Mesenchymal stem cell (in vitro differentiated cells and primary cell): ENCODE measurements around the gene TRIM44.

ENCODE experiments used
- DNase-seq: peaks from one replicate; pipeline ENCODE4 v3.0.0-alpha.2; 2013
- H2AFZ ChIP-seq: one replicate; pipeline ENCODE4 v1.6.1; 2013; ENCODE audit warnings: low read depth, mild to moderate bottlenecking, control low read depth, inconsistent platforms, low read length, moderate library complexity
- H2AK5ac ChIP-seq: 2 replicates; pipeline ENCODE4 v1.6.1; 2013; ENCODE audit warnings: low read length, moderate library complexity, mild to moderate bottlenecking, inconsistent platforms; ENCODE audit not compliant: severe bottlenecking
- H2BK120ac ChIP-seq: one replicate; pipeline ENCODE4 v1.6.1; 2013; ENCODE audit warnings: low read depth, mild to moderate bottlenecking, inconsistent platforms, low read length, moderate library complexity
- H2BK12ac ChIP-seq, 2 experiments: one replicate each; pipeline ENCODE4 v1.6.1; 2013; ENCODE audit warnings: inconsistent platforms in 2 of 2, low read length in 2 of 2, mild to moderate bottlenecking in 2 of 2, moderate library complexity in 2 of 2, control low read depth in 1 of 2
- H2BK15ac ChIP-seq: one replicate; pipeline ENCODE4 v1.6.1; 2013; ENCODE audit warnings: mild to moderate bottlenecking, low read depth, inconsistent platforms; ENCODE audit not compliant: poor library complexity, severe bottlenecking
- H2BK5ac ChIP-seq: 2 replicates; pipeline ENCODE4 v1.6.1; 2013; ENCODE audit warnings: low read depth, mild to moderate bottlenecking, low read length, control low read depth, inconsistent platforms; ENCODE audit not compliant: poor library complexity, severe bottlenecking
- H3K14ac ChIP-seq, 2 experiments: one replicate each; pipeline ENCODE4 v1.6.1; 2013; ENCODE audit warnings: inconsistent platforms in 2 of 2, low read length in 2 of 2, control low read depth in 1 of 2, mild to moderate bottlenecking in 1 of 2, moderate library complexity in 1 of 2
- H3K18ac ChIP-seq, 2 experiments: one replicate each; pipeline ENCODE4 v1.6.1; 2013; ENCODE audit warnings: inconsistent platforms in 2 of 2, low read length in 2 of 2, control low read depth in 1 of 2, low read depth in 1 of 2, mild to moderate bottlenecking in 1 of 2
- H3K23ac ChIP-seq, 2 experiments: one replicate each; pipeline ENCODE4 v1.6.1; 2013; ENCODE audit warnings: inconsistent platforms in 2 of 2, low read length in 2 of 2, mild to moderate bottlenecking in 2 of 2, moderate library complexity in 2 of 2, control low read depth in 1 of 2
- H3K27ac ChIP-seq: 2 replicates; pipeline ENCODE4 v1.5.1; 2013; ENCODE audit warnings: mild to moderate bottlenecking, moderate library complexity, low read length, control low read depth, inconsistent platforms; ENCODE audit not compliant: poor library complexity, severe bottlenecking
- H3K27me3 ChIP-seq, 2 experiments: 2 replicates each; pipeline versions ENCODE4 v1.6.1 to v1.7.0; 2013; ENCODE audit warnings: low read length in 2 of 2, mild to moderate bottlenecking in 2 of 2, moderate library complexity in 2 of 2, control low read depth in 1 of 2, inconsistent platforms in 1 of 2; ENCODE audit not compliant: control insufficient read depth in 1 of 2, insufficient read depth in 1 of 2
- H3K36me3 ChIP-seq, 2 experiments: 2 replicates each; pipeline versions ENCODE4 v1.6.1 to v1.7.0; 2013; ENCODE audit warnings: low read length in 2 of 2, control low read depth in 1 of 2, inconsistent platforms in 1 of 2, low read depth in 1 of 2, mild to moderate bottlenecking in 1 of 2; ENCODE audit not compliant: insufficient read depth in 2 of 2, control insufficient read depth in 1 of 2
- H3K4ac ChIP-seq, 2 experiments: one replicate each; pipeline ENCODE4 v1.6.1; 2013; ENCODE audit warnings: inconsistent platforms in 2 of 2, low read length in 2 of 2, mild to moderate bottlenecking in 2 of 2, moderate library complexity in 2 of 2, control low read depth in 1 of 2, low read depth in 1 of 2
- H3K4me1 ChIP-seq: 2 replicates; pipeline ENCODE4 v1.6.1; 2013; ENCODE audit warnings: low read depth, low read length, control low read depth; ENCODE audit not compliant: control insufficient read depth, insufficient read depth
- H3K4me2 ChIP-seq: 2 replicates; pipeline ENCODE4 v1.6.1; 2013; ENCODE audit warnings: low read length, mild to moderate bottlenecking, inconsistent platforms; ENCODE audit not compliant: poor library complexity, severe bottlenecking
- H3K4me3 ChIP-seq, 2 experiments: 2 replicates each; pipeline versions ENCODE4 v1.5.1 to v1.7.0; 2013; ENCODE audit warnings: low read length in 2 of 2, mild to moderate bottlenecking in 2 of 2, control low read depth in 1 of 2, low read depth in 1 of 2; ENCODE audit not compliant: insufficient read depth in 1 of 2
- H3K79me1 ChIP-seq: replicated peaks from 2 replicates; pipeline ENCODE4 v1.6.1; 2013; ENCODE audit warnings: mild to moderate bottlenecking, control low read depth, low read length, inconsistent platforms; ENCODE audit not compliant: poor library complexity, severe bottlenecking
- H3K9ac ChIP-seq: 2 replicates; pipeline ENCODE4 v1.7.0; 2013; ENCODE audit warnings: mild to moderate bottlenecking, low read length, moderate library complexity
- H3K9me3 ChIP-seq: 2 replicates; pipeline ENCODE4 v1.7.0; 2013; ENCODE audit warnings: mild to moderate bottlenecking, low read length; ENCODE audit not compliant: control insufficient read depth
- H4K8ac ChIP-seq: one replicate; pipeline ENCODE4 v1.6.1; 2013; ENCODE audit warnings: inconsistent platforms, mild to moderate bottlenecking, low read length, moderate library complexity
- H4K91ac ChIP-seq: one replicate; pipeline ENCODE4 v1.6.1; 2013; ENCODE audit warnings: mild to moderate bottlenecking, low read length, inconsistent platforms
- WGBS: methylation state at CpG from one replicate; pipeline ENCODE4 v1.1.7; 2013; ENCODE audit warnings: mixed read lengths; 5-methylcytosine and 5-hydroxymethylcytosine counted together

The TRIM44 gene

GRCh38 chr11:35815556-35816315 is 153.2 kb downstream of the TRIM44 start:
- Histone ChIP-seq H3K4ac (no peak overlapping the region), H3K9me3 (no peaks in the 10 kb centered on the region), H3K27me3 (no peaks in the 10 kb centered on the region), H3K23ac (no peak overlapping the region), H2AFZ (no peak overlapping the region), H4K8ac (no peak overlapping the region), H3K14ac (no peak overlapping the region), H2AK5ac (no peak overlapping the region), H2BK5ac (no peak overlapping the region), H4K91ac (no peak overlapping the region), H2BK12ac (no peak overlapping the region), H3K27ac (no peak overlapping the region), H3K79me1 (peaks cover 15% of the 10 kb centered on the region), H3K4me2 (no peak overlapping the region), H3K4me3 (no peak overlapping the region), H2BK15ac (no peak overlapping the region), H3K36me3 (peaks cover 0 to 3% of the 10 kb centered on the region in 2 experiments), H3K4me1 (no peaks in the 10 kb centered on the region), H3K9ac (no peak overlapping the region), H3K18ac (no peak overlapping the region), H2BK120ac (no peak overlapping the region)
- no peak for DNase-seq
- 95% methylated on average over 4 of the region's 5 CpGs for WGBS

- Histone ChIP-seq H2AK5ac (no peak overlapping the region), H2AFZ (no peak overlapping the region), H3K4ac (no peak overlapping the region), H3K36me3 (no peaks in the 10 kb centered on the region), H3K9me3 (no peaks in the 10 kb centered on the region), H3K9ac (no peak overlapping the region), H4K8ac (no peak overlapping the region), H2BK120ac (no peak overlapping the region), H3K79me1 (peaks cover 6% of the 10 kb centered on the region), H3K27me3 (no peaks in the 10 kb centered on the region), H3K14ac (no peak overlapping the region), H2BK12ac (no peak overlapping the region), H3K4me2 (no peak overlapping the region), H2BK5ac (no peak overlapping the region), H3K23ac (no peak overlapping the region), H4K91ac (no peak overlapping the region), H3K4me1 (peaks cover 3% of the 10 kb centered on the region), H3K27ac (no peak overlapping the region), H3K18ac (no peak overlapping the region), H2BK15ac (no peak overlapping the region), H3K4me3 (no peak overlapping the region)
- WGBS = 95% methylated on average over 4 of the region's 5 CpGs
- DNase-seq = no peak
Observed at GRCh38 chr11:35820614-35821013, 158.0 kb downstream of the TRIM44 start.

GRCh38 chr11:35822815-35823495 is 160.4 kb downstream of the TRIM44 start:
- Histone ChIP-seq H4K91ac (no peak overlapping the region), H4K8ac (no peak overlapping the region), H3K79me1 (peaks cover 2% of the 10 kb centered on the region), H3K14ac (no peak overlapping the region), H3K9ac (no peak overlapping the region), H3K27ac (no peak overlapping the region), H2BK120ac (no peak overlapping the region), H2BK15ac (no peak overlapping the region), H3K4me3 (no peak overlapping the region), H3K27me3 (no peaks in the 10 kb centered on the region), H3K9me3 (no peaks in the 10 kb centered on the region), H3K4me2 (no peak overlapping the region), H2BK12ac (no peak overlapping the region), H3K23ac (no peak overlapping the region), H3K18ac (no peak overlapping the region), H3K4ac (no peak overlapping the region), H2AFZ (no peak overlapping the region), H3K36me3 (no peaks in the 10 kb centered on the region), H2BK5ac (no peak overlapping the region), H3K4me1 (peaks cover 3% of the 10 kb centered on the region), H2AK5ac (no peak overlapping the region)
- WGBS = 94% methylated on average over 2 of the region's 2 CpGs
- DNase-seq = no peak

GRCh38 chr11:35823742-35824298 is 161.2 kb downstream of the TRIM44 start:
- H4K91ac ChIP-seq = no peak overlapping the region
- H2BK12ac ChIP-seq = no peak overlapping the region
- H3K27ac ChIP-seq = no peak overlapping the region
- H3K9me3 ChIP-seq = no peaks in the 10 kb centered on the region
- no peak overlapping the region for H2BK15ac ChIP-seq
- no peaks in the 10 kb centered on the region for H3K27me3 ChIP-seq
- no peak overlapping the region for H2BK120ac ChIP-seq
- no peak overlapping the region for H3K9ac ChIP-seq
- peaks cover 2% of the 10 kb centered on the region for H3K79me1 ChIP-seq
- no peak overlapping the region for H3K4me2 ChIP-seq
- H2AFZ ChIP-seq = no peak overlapping the region
- DNase-seq = no peak
- no peak overlapping the region for H4K8ac ChIP-seq
- H2AK5ac ChIP-seq = no peak overlapping the region
- H3K4ac ChIP-seq = no peak overlapping the region
- WGBS = 94% methylated on average over 9 of the region's 10 CpGs
- no peak overlapping the region for H3K18ac ChIP-seq
- no peak overlapping the region for H2BK5ac ChIP-seq
- H3K14ac ChIP-seq = no peak overlapping the region
- H3K4me1 ChIP-seq = peaks cover 3% of the 10 kb centered on the region
- no peak overlapping the region for H3K4me3 ChIP-seq
- H3K36me3 ChIP-seq = no peaks in the 10 kb centered on the region
- H3K23ac ChIP-seq = no peak overlapping the region
